ENCODE results near the gene MID1IP1.
A peak's percentile ranks its signal among the peaks of the same experiment; 100 is the strongest.

Gene MID1IP1, protein sequence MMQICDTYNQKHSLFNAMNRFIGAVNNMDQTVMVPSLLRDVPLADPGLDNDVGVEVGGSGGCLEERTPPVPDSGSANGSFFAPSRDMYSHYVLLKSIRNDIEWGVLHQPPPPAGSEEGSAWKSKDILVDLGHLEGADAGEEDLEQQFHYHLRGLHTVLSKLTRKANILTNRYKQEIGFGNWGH

GRCh38 chrX:38800981-38801845 lies at the start of gene MID1IP1:
Gene MID1IP1, plus strand, starts transcription at chrX:38801459. Its CDS starts 3,488 bp downstream, at chrX:38804947.
- peak; percentile 87 to 93 for DNase-seq

GRCh38 chrX:38754102-38754790 lies 47.0 kb upstream of the MID1IP1 start:
- DNase-seq = peak; percentile 41 to 54

- no peak for DNase-seq
Observed at GRCh38 chrX:38754818-38755718, 46.2 kb upstream of the MID1IP1 start.

GRCh38 chrX:38760883-38761282 lies 40.4 kb upstream of the MID1IP1 start:
- no peak for DNase-seq

DNA sequence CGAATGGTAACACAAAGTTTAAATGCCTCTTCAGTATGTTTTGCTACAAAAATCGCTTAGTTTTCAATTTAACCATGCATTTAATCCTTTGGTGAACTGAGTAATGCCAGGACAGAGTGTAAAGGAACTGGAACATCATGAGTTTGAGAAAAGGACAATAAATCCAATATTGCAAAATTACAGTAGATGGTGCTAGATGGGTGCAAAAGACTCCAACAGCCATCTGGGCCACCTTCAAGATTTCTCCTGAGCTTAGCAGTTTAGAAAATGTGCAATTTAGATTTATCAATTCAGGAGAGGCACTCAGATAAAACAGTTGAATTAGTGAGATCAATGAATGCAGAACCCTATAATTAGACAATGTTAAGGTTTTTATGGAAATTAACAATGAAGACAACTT lies 33.2 kb upstream of the MID1IP1 start:
- DNase-seq = peak; percentile 12 to 51

- no peak for DNase-seq
Observed at GRCh38 chrX:38770152-38770551, 31.1 kb upstream of the MID1IP1 start.

DNA sequence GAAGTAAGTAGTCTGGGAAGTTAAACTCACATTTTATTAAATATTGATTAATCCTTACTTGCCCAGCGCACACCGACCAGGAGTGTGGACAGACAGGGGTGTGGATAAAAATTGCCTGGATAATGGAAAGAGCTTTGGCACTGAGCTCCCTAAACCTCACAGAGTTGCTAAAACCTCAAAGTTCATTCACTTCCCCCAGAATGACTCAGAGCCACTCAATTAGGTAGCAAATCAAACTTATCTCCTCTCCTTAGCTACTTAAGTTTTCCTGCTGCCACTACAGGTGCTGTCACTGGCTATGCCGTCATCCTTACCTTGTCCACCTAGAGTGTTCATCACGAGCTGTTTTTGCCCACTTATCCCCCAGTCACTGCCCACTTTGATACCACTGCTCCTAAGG lies 27.0 kb upstream of the MID1IP1 start:
- no peak for DNase-seq

DNA sequence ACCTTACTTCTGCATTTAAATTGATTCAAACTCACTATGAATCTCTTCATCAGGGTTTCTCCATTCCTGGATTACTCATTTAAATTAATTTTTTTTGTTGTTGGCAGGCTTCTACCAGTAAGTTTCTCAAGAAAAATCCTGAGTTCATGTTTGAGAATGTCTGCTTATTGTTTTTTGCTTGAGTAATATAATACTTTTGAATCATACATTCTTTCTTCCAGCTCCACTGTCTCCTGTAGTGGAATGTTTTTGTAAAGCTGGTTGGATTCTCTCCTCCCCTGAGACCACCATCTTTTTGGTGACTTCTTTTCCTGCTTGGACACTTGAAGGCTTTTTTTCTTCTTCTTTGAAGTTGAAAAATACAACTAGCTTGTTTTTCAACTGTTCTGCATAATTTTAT lies 4.3 kb upstream of the MID1IP1 start:
- DNase-seq = no peak

- no peak for DNase-seq
Observed at GRCh38 chrX:38798956-38799355, 2.3 kb upstream of the MID1IP1 start.

GRCh38 chrX:38799995-38800580 lies 1.2 kb upstream of the MID1IP1 start:
- peak in 1 of 2 experiments; percentile 13 for DNase-seq

- DNase-seq = no peak
Observed at GRCh38 chrX:38803243-38803587, 2.0 kb downstream of the MID1IP1 start.

GRCh38 chrX:38803588-38804431 lies 2.6 kb downstream of the MID1IP1 start:
- peak; percentile 73 to 85 for DNase-seq

DNA sequence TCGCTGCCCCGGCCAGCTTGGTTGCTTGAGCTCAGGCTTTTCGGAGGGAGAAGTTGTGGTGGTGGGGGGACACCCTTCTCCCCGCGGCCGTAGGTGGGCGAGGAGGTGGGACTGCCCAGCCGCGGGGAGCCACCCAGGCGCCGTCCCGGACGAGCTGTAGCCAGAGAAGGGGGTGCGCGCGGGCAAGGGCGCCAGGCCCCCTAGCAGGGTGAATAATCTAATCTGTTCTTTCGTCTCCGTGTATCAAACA lies 3.1 kb downstream of the MID1IP1 start:
- DNase-seq = no peak

- DNase-seq = peak in 1 of 2 experiments; percentile 54
Observed at GRCh38 chrX:38804682-38805431, 3.6 kb downstream of the MID1IP1 start.

- DNase-seq = peak; percentile 13 to 59
Observed at GRCh38 chrX:38805432-38806389, 4.5 kb downstream of the MID1IP1 start.

DNA sequence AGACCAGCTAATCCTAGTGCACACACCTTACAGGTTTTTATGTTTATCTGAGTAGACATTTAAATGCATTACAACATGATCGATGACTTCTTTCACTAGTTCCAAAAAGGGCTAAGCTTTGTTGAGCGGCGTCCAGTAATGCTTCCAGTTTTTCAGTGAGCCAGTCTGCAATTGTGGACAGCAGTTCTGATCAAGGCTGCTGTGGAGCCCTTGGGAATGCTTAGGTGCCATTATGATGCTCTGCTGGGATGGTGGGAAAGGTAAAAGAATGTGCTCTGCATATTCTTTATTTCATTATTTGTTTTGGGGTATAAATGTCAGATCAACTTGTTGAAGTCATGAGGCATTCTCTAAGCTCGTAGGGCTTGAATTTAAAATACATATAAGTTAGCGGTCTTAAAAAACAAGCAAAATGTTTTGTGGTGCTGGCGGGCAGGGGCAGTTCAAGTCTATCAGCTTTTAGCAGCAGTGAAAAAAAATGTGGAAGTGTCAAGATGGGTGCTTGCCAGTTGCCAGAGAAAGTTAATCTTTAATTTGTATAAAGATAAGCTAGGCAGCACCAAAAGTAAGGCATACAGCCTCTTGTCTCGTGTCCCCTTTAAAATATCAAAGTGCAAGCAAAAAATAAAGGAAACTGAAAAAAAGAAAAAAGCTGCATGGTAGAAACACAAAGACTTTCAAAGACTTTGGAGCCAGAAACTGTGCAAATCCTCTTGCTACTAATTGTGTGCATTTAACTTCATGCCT lies 5.8 kb downstream of the MID1IP1 start:
- no peak for DNase-seq

DNA sequence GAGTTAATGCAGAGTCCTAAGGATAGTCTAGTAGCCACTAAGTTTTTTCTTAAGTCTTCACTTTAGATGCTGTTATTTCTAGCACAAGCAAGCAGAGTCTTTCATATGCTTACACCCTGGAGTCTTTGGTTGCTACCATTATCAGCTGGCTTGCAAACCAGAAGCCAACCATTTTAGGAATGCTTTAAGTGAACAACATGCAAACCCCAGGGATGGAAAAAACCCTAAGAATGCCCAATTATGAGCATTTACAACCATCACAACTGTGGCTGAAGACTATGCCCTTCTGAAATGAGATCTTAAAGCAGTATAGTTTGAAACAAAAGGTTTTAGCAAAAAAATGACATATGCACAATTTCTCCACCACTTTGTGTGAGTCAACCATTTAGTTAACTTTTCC lies 6.6 kb downstream of the MID1IP1 start:
- no peak for DNase-seq

- DNase-seq = no peak
Observed at GRCh38 chrX:38811515-38812243, 10.4 kb downstream of the MID1IP1 start.
